Peyer's patch (tissue), 4 donors: ENCODE results near the gene PDE4D. TPM values are rescaled to one million over a fixed set of nuclear protein-coding genes. Genes with fewer than 3 reads are reported as not detected.

Source experiments
- DNase-seq, 3 donors: peaks; one replicate each; pipeline ENCODE4 v3.0.0-alpha.2; 2017 to 2019
- H3K27ac ChIP-seq, 4 donors: fragments of 200-600 bp; sonication (generic); one replicate each; pipeline ENCODE4 v1.5.1; 2016 to 2019
- H3K27me3 ChIP-seq, 2 donors: fragments of 200-600 bp; sonication (generic); one replicate each; pipeline ENCODE4 v1.5.1; 2019
- H3K36me3 ChIP-seq, 3 donors: fragments of 200-600 bp; sonication (generic); one replicate each; pipeline ENCODE4 v1.5.1; 2016 to 2019
- H3K4me1 ChIP-seq, 4 donors: fragments of 200-600 bp; sonication (generic); one replicate each; pipeline ENCODE4 v1.5.1; 2016 to 2019
- H3K4me3 ChIP-seq, 4 donors: fragments of 200-600 bp; sonication (generic); 1 replicate in 3 of 4; 2 replicates in 1 of 4; pipeline ENCODE4 v1.5.1; 2016 to 2019; ENCODE audit warnings: mild to moderate bottlenecking in 1 of 4
- H3K9me3 ChIP-seq, 4 donors: fragments of 200-600 bp; sonication (generic); one replicate each; pipeline ENCODE4 v1.5.1; 2016 to 2019; ENCODE audit warnings: mild to moderate bottlenecking in 1 of 4
- POLR2A ChIP-seq, 2 donors: fragments of 450-650 bp; IDR thresholded peaks; one replicate each; pipeline ENCODE4 v1.5.1; 2017; ENCODE audit warnings: antibody characterized with exemption in 2 of 2, mild to moderate bottlenecking in 2 of 2, moderate library complexity in 2 of 2
- total RNA-seq, 4 donors: library from RNA; depleted of rRNA; stranded (reverse); fragments of >200 nt; gene quantifications; one replicate each; pipeline ENCODE4 v1.1.0, GENCODE V29; 2016
- TF ChIP-seq, protein P1 (sequence below), 6 experiments: fragments of 450-650 bp in 4 of 6; fragments of 200-600 bp in 2 of 6; sonication (generic) in 1 of 6; IDR thresholded peaks; one replicate each; pipeline ENCODE4 v1.5.1; 2017 to 2019; ENCODE audit warnings: antibody characterized with exemption in 6 of 6, mild to moderate bottlenecking in 3 of 6, moderate library complexity in 1 of 6

PDE4D gene
- total RNA-seq, 4 donors from 2014 or later, result 19.8 to 89.1 (median 43.9) TPM

DNA sequence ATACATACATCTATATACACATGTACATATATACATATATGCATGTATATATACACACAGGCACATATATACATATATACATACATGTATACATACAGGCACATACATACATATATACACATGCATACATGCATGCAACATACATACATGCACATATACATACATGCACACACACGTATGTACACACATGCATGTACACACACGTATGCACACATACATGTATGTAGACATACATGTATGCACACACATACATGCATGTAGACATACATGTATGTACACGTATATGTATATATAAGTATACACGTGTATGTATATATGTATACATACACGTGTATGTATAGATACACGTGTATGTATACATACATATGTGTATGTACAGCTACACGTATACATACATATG lies 693.7 kb downstream of the PDE4D start:
- H3K4me1 ChIP-seq, result no peaks in the 10 kb centered on the region
- H3K36me3 ChIP-seq, result no peaks in the 10 kb centered on the region
- no peak overlapping the region for H3K27ac ChIP-seq
- H3K4me3 ChIP-seq, result no peak overlapping the region
- H3K9me3 ChIP-seq, result peaks cover 0 to 3% (median 0%) of the 10 kb centered on the region in 4 donors
- no peak for TF ChIP-seq POLR2A (IDR thresholded peaks at IDR 0.05)
- TF ChIP-seq, protein P1, sequence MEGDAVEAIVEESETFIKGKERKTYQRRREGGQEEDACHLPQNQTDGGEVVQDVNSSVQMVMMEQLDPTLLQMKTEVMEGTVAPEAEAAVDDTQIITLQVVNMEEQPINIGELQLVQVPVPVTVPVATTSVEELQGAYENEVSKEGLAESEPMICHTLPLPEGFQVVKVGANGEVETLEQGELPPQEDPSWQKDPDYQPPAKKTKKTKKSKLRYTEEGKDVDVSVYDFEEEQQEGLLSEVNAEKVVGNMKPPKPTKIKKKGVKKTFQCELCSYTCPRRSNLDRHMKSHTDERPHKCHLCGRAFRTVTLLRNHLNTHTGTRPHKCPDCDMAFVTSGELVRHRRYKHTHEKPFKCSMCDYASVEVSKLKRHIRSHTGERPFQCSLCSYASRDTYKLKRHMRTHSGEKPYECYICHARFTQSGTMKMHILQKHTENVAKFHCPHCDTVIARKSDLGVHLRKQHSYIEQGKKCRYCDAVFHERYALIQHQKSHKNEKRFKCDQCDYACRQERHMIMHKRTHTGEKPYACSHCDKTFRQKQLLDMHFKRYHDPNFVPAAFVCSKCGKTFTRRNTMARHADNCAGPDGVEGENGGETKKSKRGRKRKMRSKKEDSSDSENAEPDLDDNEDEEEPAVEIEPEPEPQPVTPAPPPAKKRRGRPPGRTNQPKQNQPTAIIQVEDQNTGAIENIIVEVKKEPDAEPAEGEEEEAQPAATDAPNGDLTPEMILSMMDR (IDR thresholded peaks at IDR 0.05), result no peak
- no peaks in the 10 kb centered on the region for H3K27me3 ChIP-seq
- DNase-seq, result no peak

DNA sequence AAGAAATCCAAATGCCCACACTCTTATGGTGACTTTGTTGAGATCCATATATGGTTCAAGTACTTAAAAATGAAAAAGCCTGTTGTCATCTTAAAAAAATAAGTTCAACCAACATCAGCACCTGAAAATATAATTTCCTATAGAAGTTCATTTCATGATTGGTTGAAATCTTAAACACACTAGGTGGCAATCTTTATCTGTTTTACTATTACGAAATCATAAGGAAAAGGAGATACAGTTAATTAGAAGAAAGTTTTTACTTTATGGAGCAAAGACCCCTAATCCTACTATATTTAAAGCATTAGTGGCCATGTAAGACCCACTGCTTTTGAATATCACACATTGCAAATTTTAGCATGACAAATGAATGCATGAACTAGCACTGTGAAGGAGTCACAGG lies 694.7 kb downstream of the PDE4D start:
- Histone ChIP-seq H3K27ac (no peak overlapping the region), H3K9me3 (peaks cover 0 to 3% (median 0%) of the 10 kb centered on the region in 4 donors), H3K36me3 (no peaks in the 10 kb centered on the region), H3K4me3 (no peak overlapping the region), H3K4me1 (no peaks in the 10 kb centered on the region), H3K27me3 (no peaks in the 10 kb centered on the region)
- no peak for DNase-seq
- TF ChIP-seq POLR2A (IDR thresholded peaks at IDR 0.05), result no peak
- TF ChIP-seq, protein P1 (IDR thresholded peaks at IDR 0.05), result no peak

DNA sequence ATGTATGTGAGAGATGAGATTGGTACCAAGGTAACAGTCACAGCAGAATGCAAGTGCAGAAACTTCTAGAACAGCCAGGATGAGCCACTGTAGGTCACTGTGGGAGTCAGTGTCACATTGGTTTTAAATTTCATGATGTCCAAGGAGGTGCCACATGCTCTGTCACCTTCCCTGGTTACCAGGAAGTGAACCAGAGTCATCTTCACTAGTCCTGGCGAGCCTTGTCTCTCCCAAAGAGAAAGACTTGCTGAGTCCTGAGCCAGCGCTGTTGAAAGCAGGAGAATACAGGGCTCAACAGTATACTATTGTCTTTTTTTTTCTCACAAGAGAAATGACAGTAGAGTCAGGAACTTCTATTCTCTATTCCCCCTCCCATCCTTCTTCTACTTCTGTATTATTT lies 695.2 kb downstream of the PDE4D start:
- Histone ChIP-seq H3K36me3 (no peaks in the 10 kb centered on the region), H3K9me3 (peaks cover 0 to 3% (median 0%) of the 10 kb centered on the region in 4 donors), H3K27ac (no peak overlapping the region), H3K4me3 (no peak overlapping the region), H3K4me1 (no peaks in the 10 kb centered on the region), H3K27me3 (no peaks in the 10 kb centered on the region)
- no peak for DNase-seq
- TF ChIP-seq POLR2A (IDR thresholded peaks at IDR 0.05), result no peak
- TF ChIP-seq, protein P1 (IDR thresholded peaks at IDR 0.05), result no peak

DNA sequence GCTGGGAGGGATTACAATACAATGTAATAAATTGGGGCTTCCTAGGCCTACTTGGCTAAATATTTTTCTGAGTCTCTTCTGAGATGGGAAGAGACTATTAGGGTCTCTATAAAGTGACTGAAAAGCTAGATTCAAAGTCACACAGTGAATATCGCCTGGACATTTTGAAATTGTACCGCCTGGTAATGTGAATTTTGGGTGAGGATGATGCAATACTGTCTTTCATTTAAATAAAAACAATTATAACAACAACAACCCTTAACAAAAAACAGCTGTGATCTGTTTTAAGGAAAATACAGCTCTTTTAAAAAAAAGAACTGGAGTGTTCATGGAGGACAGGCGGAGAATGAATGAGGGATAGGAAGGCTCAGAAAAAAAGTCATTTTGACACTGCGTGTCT lies 695.6 kb downstream of the PDE4D start:
- no peak for TF ChIP-seq POLR2A (IDR thresholded peaks at IDR 0.05)
- TF ChIP-seq, protein P1 (IDR thresholded peaks at IDR 0.05), result no peak
- Histone ChIP-seq H3K27ac (no peak overlapping the region), H3K27me3 (no peaks in the 10 kb centered on the region), H3K36me3 (no peaks in the 10 kb centered on the region), H3K9me3 (peaks cover 0 to 3% (median 0%) of the 10 kb centered on the region in 4 donors), H3K4me1 (no peaks in the 10 kb centered on the region), H3K4me3 (no peak overlapping the region)
- DNase-seq, result no peak

DNA sequence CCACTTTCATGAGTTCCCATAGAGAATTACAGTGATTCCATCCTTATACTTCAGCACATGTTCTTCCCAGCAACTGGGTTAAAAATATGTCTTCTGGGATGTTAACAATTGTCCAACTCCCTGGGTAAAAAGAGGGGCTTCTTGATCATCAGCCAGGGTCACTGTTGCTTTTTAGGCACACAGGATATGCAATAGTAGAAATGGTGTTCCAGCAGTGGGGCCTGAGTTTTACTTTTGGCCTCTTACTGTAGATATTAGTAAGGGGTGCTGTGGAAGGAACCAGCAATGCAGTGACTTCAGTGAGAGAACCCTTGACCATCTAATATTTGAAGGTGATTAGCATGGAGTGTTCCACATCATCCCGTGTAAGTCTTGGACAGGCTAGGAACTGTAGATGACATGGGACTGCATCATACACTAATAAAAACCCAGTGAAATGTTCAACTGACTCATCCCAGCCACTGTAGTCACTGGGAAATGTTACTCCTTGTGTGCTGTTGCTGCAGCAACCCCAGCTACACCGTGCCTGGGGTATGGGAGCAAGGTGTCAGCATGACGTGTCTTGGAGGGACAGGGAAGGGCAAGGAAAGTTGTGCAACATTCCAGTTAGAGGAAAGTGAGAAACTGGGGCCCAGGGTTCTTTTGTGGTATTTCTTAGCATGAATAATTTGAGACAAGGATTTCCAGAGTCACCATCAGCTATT lies 699.8 kb downstream of the PDE4D start:
- no peak for TF ChIP-seq POLR2A (IDR thresholded peaks at IDR 0.05)
- TF ChIP-seq, protein P1 (IDR thresholded peaks at IDR 0.05), result no peak

More for the DNA sequence above, 699.8 kb downstream of the PDE4D start:
- no peaks in the 10 kb centered on the region for H3K4me1 ChIP-seq
- no peaks in the 10 kb centered on the region for H3K27me3 ChIP-seq
- no peak overlapping the region for H3K27ac ChIP-seq
- no peak overlapping the region for H3K4me3 ChIP-seq
- DNase-seq, result no peak
- H3K36me3 ChIP-seq, result no peaks in the 10 kb centered on the region
- peaks cover 0 to 3% (median 0%) of the 10 kb centered on the region in 4 donors for H3K9me3 ChIP-seq
